Stimulated activated CD8-positive, alpha-beta memory T cell treated with anti-CD3 and anti-CD28 coated beads, Interleukin-15, amount 100 ng/mL, for 4 hours (primary cell): ENCODE data around the gene CLPSL1.
"Not testable (repeated sequence)": the region's sequence is repeated elsewhere in the genome, so short reads cannot be mapped to it uniquely, and the experiment has no call there.

Experiments
- DNase-seq, 2 donors: peaks; one replicate each; pipeline ENCODE4 v3.0.0-alpha.2; 2020; ENCODE audit warnings: low read depth in 2 of 2

Gene CLPSL1

GRCh38 chr6:35780719-35781118 is at the start of gene CLPSL1:
CLPSL1 (plus strand) TSS chr6:35781019; CDS start chr6:35781111, 92 bp downstream.
- DNase-seq, result no peak

- peak; percentile 79 to 88 for DNase-seq
These were observed 49.4 kb upstream of the CLPSL1 start for GRCh38 chr6:35731414-35731735.

- peak; percentile 85 to 86 for DNase-seq
These were observed 48.9 kb upstream of the CLPSL1 start for GRCh38 chr6:35731736-35732532.

- no peak for DNase-seq
These were observed 47.2 kb upstream of the CLPSL1 start for GRCh38 chr6:35733633-35734032.

GRCh38 chr6:35734319-35734718 is 46.5 kb upstream of the CLPSL1 start:
- not testable (repeated sequence) for DNase-seq

- no peak for DNase-seq
These were observed 45.4 kb upstream of the CLPSL1 start for GRCh38 chr6:35735452-35735851.

- peak; percentile 59 to 76 for DNase-seq
These were observed 44.4 kb upstream of the CLPSL1 start for GRCh38 chr6:35736253-35736894.

- no peak for DNase-seq
These were observed 43.8 kb upstream of the CLPSL1 start, which contains the start of gene ARMC12 for GRCh38 chr6:35736982-35737412. ARMC12 (plus strand) TSS chr6:35737032; CDS start chr6:35737109, 77 bp downstream.

- no peak for DNase-seq
These were observed 43.2 kb upstream of the CLPSL1 start for GRCh38 chr6:35737413-35738211.

- DNase-seq, result no peak
These were observed 40.9 kb upstream of the CLPSL1 start for GRCh38 chr6:35739645-35740524.

GRCh38 chr6:35742842-35743241 is 38.0 kb upstream of the CLPSL1 start:
- no peak for DNase-seq

GRCh38 chr6:35745509-35745908 is 35.3 kb upstream of the CLPSL1 start:
- DNase-seq, result no peak

- no peak for DNase-seq
These were observed 34.3 kb upstream of the CLPSL1 start for GRCh38 chr6:35746516-35746915.

- DNase-seq, result no peak
These were observed 32.9 kb upstream of the CLPSL1 start for GRCh38 chr6:35747877-35748276.

- no peak for DNase-seq
These were observed 30.3 kb upstream of the CLPSL1 start for GRCh38 chr6:35750557-35750956.

GRCh38 chr6:35751594-35751993 is 29.2 kb upstream of the CLPSL1 start:
- DNase-seq, result no peak

- DNase-seq, result no peak
These were observed 28.5 kb upstream of the CLPSL1 start for GRCh38 chr6:35752330-35752729.

- DNase-seq, result no peak
These were observed 26.2 kb upstream of the CLPSL1 start for GRCh38 chr6:35754452-35755277.

GRCh38 chr6:35755278-35755924 is 25.4 kb upstream of the CLPSL1 start:
- no peak for DNase-seq
